Liver (tissue), 9 donors: ENCODE results near the gene ABCA4. TPM values are rescaled to one million over a fixed set of nuclear protein-coding genes. Genes with fewer than 3 reads are reported as not detected.

ENCODE experiments used
- DNase-seq: peaks from one replicate; pipeline ENCODE4 v3.0.0-alpha.2; 2017; ENCODE audit warnings: low spot score
- H3K27ac ChIP-seq, 2 donors: one replicate each; pipeline ENCODE4 v1.7.0; 2013; ENCODE audit warnings: inconsistent platforms in 2 of 2, low read length in 2 of 2, control low read depth in 1 of 2, low read depth in 1 of 2, mild to moderate bottlenecking in 1 of 2
- H3K27me3 ChIP-seq, 4 donors: one replicate each; pipeline versions ENCODE4 v1.6.1 to v1.7.0; 2013; ENCODE audit warnings: low read length in 3 of 4, inconsistent platforms in 1 of 4, mild to moderate bottlenecking in 1 of 4, moderate library complexity in 1 of 4; ENCODE audit not compliant: control insufficient read depth in 4 of 4, insufficient read depth in 4 of 4
- H3K36me3 ChIP-seq, 4 donors: one replicate each; pipeline versions ENCODE4 v1.6.1 to v1.7.0; 2013; ENCODE audit warnings: low read length in 3 of 4, mild to moderate bottlenecking in 3 of 4, low read depth in 1 of 4, moderate library complexity in 1 of 4; ENCODE audit not compliant: control insufficient read depth in 4 of 4, insufficient read depth in 3 of 4
- H3K4me1 ChIP-seq, 4 donors: one replicate each; pipeline versions ENCODE4 v1.6.1 to v1.7.0; 2013; ENCODE audit warnings: low read length in 3 of 4, mild to moderate bottlenecking in 3 of 4, moderate library complexity in 1 of 4; ENCODE audit not compliant: control insufficient read depth in 4 of 4, insufficient read depth in 4 of 4
- H3K4me3 ChIP-seq, 3 donors: one replicate each; pipeline versions ENCODE4 v1.6.1 to v1.7.0; 2013; ENCODE audit warnings: low read length in 3 of 3, control low read depth in 1 of 3, low read depth in 1 of 3, mild to moderate bottlenecking in 1 of 3
- H3K9ac ChIP-seq, 2 donors: one replicate each; pipeline ENCODE4 v1.7.0; 2013; ENCODE audit warnings: low read length in 2 of 2, mild to moderate bottlenecking in 2 of 2, moderate library complexity in 2 of 2, control low read depth in 1 of 2, low read depth in 1 of 2
- H3K9me3 ChIP-seq, 4 donors: one replicate each; pipeline versions ENCODE4 v1.6.1 to v1.7.0; 2013; ENCODE audit warnings: low read length in 3 of 4; ENCODE audit not compliant: control insufficient read depth in 4 of 4
- EGR1 ChIP-seq, 2 donors: IDR thresholded peaks; 2 replicates each; pipeline ENCODE4 v1.6.1; 2016 to 2018; ENCODE audit warnings: antibody characterized with exemption in 2 of 2, low read depth in 2 of 2
- FOXA2 ChIP-seq: IDR thresholded peaks from 2 replicates; pipeline ENCODE4 v1.6.1; 2016; ENCODE audit warnings: antibody characterized with exemption
- GABPA ChIP-seq, 2 donors: IDR thresholded peaks in 1 of 2; conservative IDR thresholded peaks in 1 of 2; 2 replicates each; pipeline ENCODE4 v1.6.1; 2016; ENCODE audit warnings: antibody characterized with exemption in 2 of 2, mild to moderate bottlenecking in 1 of 2, moderate library complexity in 1 of 2
- HNF4A ChIP-seq, 2 donors: conservative IDR thresholded peaks; 2 replicates each; pipeline ENCODE4 v1.6.1; 2016; ENCODE audit warnings: antibody characterized with exemption in 2 of 2, mild to moderate bottlenecking in 2 of 2
- HNF4G ChIP-seq: IDR thresholded peaks from 2 replicates; pipeline ENCODE4 v1.6.1; 2016; ENCODE audit warnings: antibody characterized with exemption
- JUND ChIP-seq, 2 donors: IDR thresholded peaks; 2 replicates each; pipeline ENCODE4 v1.6.1; 2016; ENCODE audit warnings: antibody characterized with exemption in 2 of 2
- NR2F2 ChIP-seq: IDR thresholded peaks from 2 replicates; pipeline ENCODE4 v1.6.1; 2016; ENCODE audit warnings: antibody characterized with exemption
- RAD21 ChIP-seq, 2 donors: IDR thresholded peaks; 2 replicates each; pipeline ENCODE4 v1.6.1; 2016; ENCODE audit warnings: antibody characterized with exemption in 2 of 2, mild to moderate bottlenecking in 2 of 2
- RXRA ChIP-seq, 2 donors: IDR thresholded peaks; 2 replicates each; pipeline ENCODE4 v1.6.1; 2017 to 2018; ENCODE audit warnings: antibody characterized with exemption in 2 of 2, mild to moderate bottlenecking in 1 of 2
- TAF1 ChIP-seq: conservative IDR thresholded peaks from 2 replicates; pipeline ENCODE4 v1.6.1; 2016; ENCODE audit warnings: antibody characterized with exemption, mild to moderate bottlenecking
- YY1 ChIP-seq: IDR thresholded peaks from 2 replicates; pipeline ENCODE4 v1.6.1; 2016; ENCODE audit warnings: antibody characterized with exemption, mild to moderate bottlenecking
- WGBS: extraction: QIAGEN DNeasy Blood & Tissue Kit; methylation state at CpG from one replicate; pipeline ENCODE4 v1.1.7; 2013; 5-methylcytosine and 5-hydroxymethylcytosine counted together
- polyA plus RNA-seq, 2 donors: library from polyadenylated mRNA; stranded (reverse) in 1 of 2; unstranded in 1 of 2; fragments of 200-250 nt in 1 of 2; fragments of >200 nt in 1 of 2; fragmentation: Nextera tagmentation in 1 of 2; extraction: Ambion mirVana in 1 of 2; gene quantifications; one replicate each; pipeline versions ENCODE4 v1.2.1 to v1.2.3, GENCODE V29; 2013 to 2015
- total RNA-seq, 2 donors: library from RNA; depleted of rRNA; stranded (reverse); fragments of >200 nt; gene quantifications; one replicate each; pipeline ENCODE4 v1.2.3, GENCODE V29; 2014
- TF ChIP-seq, protein P1 (sequence below): IDR thresholded peaks from 2 replicates; pipeline ENCODE4 v1.6.1; 2016; ENCODE audit warnings: antibody characterized with exemption
- TF ChIP-seq, protein P2 (sequence below): IDR thresholded peaks from 2 replicates; pipeline ENCODE4 v1.6.1; 2016; ENCODE audit warnings: antibody characterized with exemption, mild to moderate bottlenecking
- TF ChIP-seq, protein P3 (sequence below): fragments of 150-350 bp; IDR thresholded peaks from 2 replicates; pipeline ENCODE4 v1.5.1; 2017; ENCODE audit warnings: improper control_type of control experiment, low read depth, low read length; ENCODE audit not compliant: missing input control
- TF ChIP-seq, protein P4 (sequence below): IDR thresholded peaks from 2 replicates; pipeline ENCODE4 v1.6.1; 2016; ENCODE audit warnings: antibody characterized with exemption
- donor health status: healthy.
- donor health status: healthy.
- donor health status: healthy.
- donor health status: healthy.
- donor health status: healthy.

Gene ABCA4
- total and polyA plus RNA-seq, 4 donors: 0.19 to 1.5 (median 0.38) TPM

- no peaks in the 10 kb centered on the region for H3K9me3 ChIP-seq
- H3K4me3 ChIP-seq: no peak overlapping the region
- H3K4me1 ChIP-seq: peaks cover 0 to 3% (median 0%) of the 10 kb centered on the region in 4 donors
- no peaks in the 10 kb centered on the region for H3K27me3 ChIP-seq
- H3K27ac ChIP-seq: no peak overlapping the region
- no peak for DNase-seq
- H3K9ac ChIP-seq: no peak overlapping the region
- TF ChIP-seq, protein P1, sequence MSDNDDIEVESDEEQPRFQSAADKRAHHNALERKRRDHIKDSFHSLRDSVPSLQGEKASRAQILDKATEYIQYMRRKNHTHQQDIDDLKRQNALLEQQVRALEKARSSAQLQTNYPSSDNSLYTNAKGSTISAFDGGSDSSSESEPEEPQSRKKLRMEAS: no peak
- TF ChIP-seq HNF4A (conservative IDR thresholded peaks at IDR 0.05): no peak
- no peak for TF ChIP-seq NR2F2
- no peak for TF ChIP-seq RAD21 (IDR thresholded peaks at IDR 0.05)
- TF ChIP-seq, protein P2, sequence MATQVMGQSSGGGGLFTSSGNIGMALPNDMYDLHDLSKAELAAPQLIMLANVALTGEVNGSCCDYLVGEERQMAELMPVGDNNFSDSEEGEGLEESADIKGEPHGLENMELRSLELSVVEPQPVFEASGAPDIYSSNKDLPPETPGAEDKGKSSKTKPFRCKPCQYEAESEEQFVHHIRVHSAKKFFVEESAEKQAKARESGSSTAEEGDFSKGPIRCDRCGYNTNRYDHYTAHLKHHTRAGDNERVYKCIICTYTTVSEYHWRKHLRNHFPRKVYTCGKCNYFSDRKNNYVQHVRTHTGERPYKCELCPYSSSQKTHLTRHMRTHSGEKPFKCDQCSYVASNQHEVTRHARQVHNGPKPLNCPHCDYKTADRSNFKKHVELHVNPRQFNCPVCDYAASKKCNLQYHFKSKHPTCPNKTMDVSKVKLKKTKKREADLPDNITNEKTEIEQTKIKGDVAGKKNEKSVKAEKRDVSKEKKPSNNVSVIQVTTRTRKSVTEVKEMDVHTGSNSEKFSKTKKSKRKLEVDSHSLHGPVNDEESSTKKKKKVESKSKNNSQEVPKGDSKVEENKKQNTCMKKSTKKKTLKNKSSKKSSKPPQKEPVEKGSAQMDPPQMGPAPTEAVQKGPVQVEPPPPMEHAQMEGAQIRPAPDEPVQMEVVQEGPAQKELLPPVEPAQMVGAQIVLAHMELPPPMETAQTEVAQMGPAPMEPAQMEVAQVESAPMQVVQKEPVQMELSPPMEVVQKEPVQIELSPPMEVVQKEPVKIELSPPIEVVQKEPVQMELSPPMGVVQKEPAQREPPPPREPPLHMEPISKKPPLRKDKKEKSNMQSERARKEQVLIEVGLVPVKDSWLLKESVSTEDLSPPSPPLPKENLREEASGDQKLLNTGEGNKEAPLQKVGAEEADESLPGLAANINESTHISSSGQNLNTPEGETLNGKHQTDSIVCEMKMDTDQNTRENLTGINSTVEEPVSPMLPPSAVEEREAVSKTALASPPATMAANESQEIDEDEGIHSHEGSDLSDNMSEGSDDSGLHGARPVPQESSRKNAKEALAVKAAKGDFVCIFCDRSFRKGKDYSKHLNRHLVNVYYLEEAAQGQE: no peak
- TF ChIP-seq HNF4G: no peak
- peaks cover 0 to 1% (median 0%) of the 10 kb centered on the region in 4 donors for H3K36me3 ChIP-seq
- 81% methylated on average over 6 of the region's 6 CpGs for WGBS
Observed at GRCh38 chr1:94029130-94029993, 91.6 kb downstream of the ABCA4 start.

- no peak for DNase-seq
- WGBS: 83% methylated on average over 5 of the region's 5 CpGs
- H3K9me3 ChIP-seq: no peaks in the 10 kb centered on the region
- peaks cover 0 to 3% (median 0%) of the 10 kb centered on the region in 4 donors for H3K4me1 ChIP-seq
- no peaks in the 10 kb centered on the region for H3K27me3 ChIP-seq
- H3K27ac ChIP-seq: no peak overlapping the region
- no peak for TF ChIP-seq HNF4G
- no peak for TF ChIP-seq EGR1 (IDR thresholded peaks at IDR 0.05; ENCODE audit: low read depth in 2 of 2)
- TF ChIP-seq FOXA2: no peak
- TF ChIP-seq, protein P3, sequence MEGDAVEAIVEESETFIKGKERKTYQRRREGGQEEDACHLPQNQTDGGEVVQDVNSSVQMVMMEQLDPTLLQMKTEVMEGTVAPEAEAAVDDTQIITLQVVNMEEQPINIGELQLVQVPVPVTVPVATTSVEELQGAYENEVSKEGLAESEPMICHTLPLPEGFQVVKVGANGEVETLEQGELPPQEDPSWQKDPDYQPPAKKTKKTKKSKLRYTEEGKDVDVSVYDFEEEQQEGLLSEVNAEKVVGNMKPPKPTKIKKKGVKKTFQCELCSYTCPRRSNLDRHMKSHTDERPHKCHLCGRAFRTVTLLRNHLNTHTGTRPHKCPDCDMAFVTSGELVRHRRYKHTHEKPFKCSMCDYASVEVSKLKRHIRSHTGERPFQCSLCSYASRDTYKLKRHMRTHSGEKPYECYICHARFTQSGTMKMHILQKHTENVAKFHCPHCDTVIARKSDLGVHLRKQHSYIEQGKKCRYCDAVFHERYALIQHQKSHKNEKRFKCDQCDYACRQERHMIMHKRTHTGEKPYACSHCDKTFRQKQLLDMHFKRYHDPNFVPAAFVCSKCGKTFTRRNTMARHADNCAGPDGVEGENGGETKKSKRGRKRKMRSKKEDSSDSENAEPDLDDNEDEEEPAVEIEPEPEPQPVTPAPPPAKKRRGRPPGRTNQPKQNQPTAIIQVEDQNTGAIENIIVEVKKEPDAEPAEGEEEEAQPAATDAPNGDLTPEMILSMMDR: no peak
- TF ChIP-seq JUND (IDR thresholded peaks at IDR 0.05): no peak
- TF ChIP-seq, protein P4, sequence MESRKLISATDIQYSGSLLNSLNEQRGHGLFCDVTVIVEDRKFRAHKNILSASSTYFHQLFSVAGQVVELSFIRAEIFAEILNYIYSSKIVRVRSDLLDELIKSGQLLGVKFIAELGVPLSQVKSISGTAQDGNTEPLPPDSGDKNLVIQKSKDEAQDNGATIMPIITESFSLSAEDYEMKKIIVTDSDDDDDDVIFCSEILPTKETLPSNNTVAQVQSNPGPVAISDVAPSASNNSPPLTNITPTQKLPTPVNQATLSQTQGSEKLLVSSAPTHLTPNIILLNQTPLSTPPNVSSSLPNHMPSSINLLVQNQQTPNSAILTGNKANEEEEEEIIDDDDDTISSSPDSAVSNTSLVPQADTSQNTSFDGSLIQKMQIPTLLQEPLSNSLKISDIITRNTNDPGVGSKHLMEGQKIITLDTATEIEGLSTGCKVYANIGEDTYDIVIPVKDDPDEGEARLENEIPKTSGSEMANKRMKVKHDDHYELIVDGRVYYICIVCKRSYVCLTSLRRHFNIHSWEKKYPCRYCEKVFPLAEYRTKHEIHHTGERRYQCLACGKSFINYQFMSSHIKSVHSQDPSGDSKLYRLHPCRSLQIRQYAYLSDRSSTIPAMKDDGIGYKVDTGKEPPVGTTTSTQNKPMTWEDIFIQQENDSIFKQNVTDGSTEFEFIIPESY: no peak
- TF ChIP-seq, protein P1: no peak
- no peak for TF ChIP-seq HNF4A (conservative IDR thresholded peaks at IDR 0.05)
- no peak for TF ChIP-seq NR2F2
- TF ChIP-seq GABPA (IDR thresholded peaks at IDR 0.05 in 1 of 2, conservative IDR thresholded peaks at IDR 0.05 in 1 of 2): no peak
- TF ChIP-seq TAF1: no peak
- TF ChIP-seq, protein P2: no peak
- TF ChIP-seq YY1: no peak
- TF ChIP-seq RXRA (IDR thresholded peaks at IDR 0.05): no peak
- H3K4me3 ChIP-seq: no peak overlapping the region
- peaks cover 0 to 1% (median 0%) of the 10 kb centered on the region in 4 donors for H3K36me3 ChIP-seq
- H3K9ac ChIP-seq: no peak overlapping the region
Observed at GRCh38 chr1:94027721-94028515, 93.0 kb downstream of the ABCA4 start.
